Thyroid gland (tissue), 4 donors: ENCODE measurements around the gene LYRM7. TPM values are rescaled to one million over a fixed set of nuclear protein-coding genes. Genes with fewer than 3 reads are reported as not detected.

Experiments
- DNase-seq, 2 donors: peaks; one replicate each; pipeline ENCODE4 v3.0.0-alpha.2; 2019
- H3K27ac ChIP-seq, 3 donors: fragments of 200-600 bp; sonication (generic); 1 replicate in 2 of 3; 2 replicates in 1 of 3; pipeline ENCODE4 v1.5.1; 2016 to 2019; ENCODE audit warnings: mild to moderate bottlenecking in 1 of 3, moderate library complexity in 1 of 3
- H3K27me3 ChIP-seq: fragments of 200-600 bp; sonication (generic); one replicate; pipeline ENCODE4 v1.5.1; 2019
- H3K36me3 ChIP-seq, 2 donors: fragments of 200-600 bp; sonication (generic); one replicate each; pipeline ENCODE4 v1.5.1; 2016 to 2019
- H3K4me1 ChIP-seq, 2 donors: fragments of 200-600 bp; sonication (generic); one replicate each; pipeline ENCODE4 v1.5.1; 2017 to 2019
- H3K4me3 ChIP-seq, 3 donors: fragments of 200-600 bp; sonication (generic); replicated peaks in 1 of 3; 1 replicate in 2 of 3; 2 replicates in 1 of 3; pipeline ENCODE4 v1.5.1; 2016; ENCODE audit warnings: mild to moderate bottlenecking in 1 of 3
- H3K9me3 ChIP-seq: fragments of 200-600 bp; sonication (generic); one replicate; pipeline ENCODE4 v1.5.1; 2017
- POLR2A ChIP-seq, 2 donors: fragments of 450-650 bp; IDR thresholded peaks; one replicate each; pipeline ENCODE4 v1.6.1; 2017; ENCODE audit warnings: antibody characterized with exemption in 2 of 2, mild to moderate bottlenecking in 2 of 2, moderate library complexity in 1 of 2
- WGBS, 2 donors: methylation state at CpG; one replicate each; pipeline ENCODE4 v1.1.5; 2017; 5-methylcytosine and 5-hydroxymethylcytosine counted together
- intact Hi-C: fragments of 100-400 bp; cut with DNase I; formaldehyde crosslinking; loops from one replicate; pipeline ENCODE4 v1.15.1; 2023
- total RNA-seq, 4 donors: library from RNA; depleted of rRNA; stranded (reverse); fragments of >200 nt; gene quantifications; one replicate each; pipeline ENCODE4 v1.2.3, GENCODE V29; 2016
- TF ChIP-seq, protein P1 (sequence below), 6 experiments: fragments of 200-600 bp in 3 of 6; fragments of 450-650 bp in 3 of 6; sonication (generic) in 3 of 6; IDR thresholded peaks; one replicate each; pipeline ENCODE4 v1.5.1; 2016 to 2019; ENCODE audit warnings: antibody characterized with exemption in 6 of 6, mild to moderate bottlenecking in 2 of 6, inconsistent platforms in 1 of 6, moderate library complexity in 1 of 6

The LYRM7 gene
- total RNA-seq, 4 donors from 2014 or later = 8.8 to 13.2 (median 9.5) TPM

DNA sequence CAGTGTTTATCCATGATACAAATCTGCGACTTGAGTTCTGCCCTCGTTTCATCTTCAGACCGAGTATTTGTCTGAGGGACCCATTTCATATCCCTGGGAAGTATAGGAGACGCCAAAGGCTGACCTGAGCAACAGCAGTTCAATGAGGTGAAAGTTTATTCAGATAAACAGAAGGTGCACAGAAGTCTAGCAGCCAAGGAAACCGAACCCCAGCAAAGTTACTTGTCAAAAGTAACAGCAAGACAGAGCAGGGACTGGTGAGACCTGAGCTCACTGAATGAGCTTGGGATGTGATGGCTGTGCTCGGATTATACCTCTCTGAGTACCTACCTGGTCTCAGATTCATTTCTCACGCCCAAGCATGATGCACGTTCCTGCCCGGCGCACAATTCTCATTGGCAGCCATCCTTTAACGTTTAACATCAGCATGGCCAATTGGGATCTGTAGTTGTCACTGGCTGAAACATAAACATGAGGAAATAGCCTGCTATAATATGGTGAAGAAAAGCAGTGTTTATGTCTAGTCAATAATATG is 599 bp downstream of the LYRM7 start:
- DNase-seq = peak in 1 of 2 donors; percentile 8
- Histone ChIP-seq H3K27ac (peak overlapping the region in 2 of 3 donors; percentile 4 to 56), H3K4me1 (peaks cover 14 to 16% of the 10 kb centered on the region in 2 donors), H3K9me3 (no peaks in the 10 kb centered on the region), H3K36me3 (no peaks in the 10 kb centered on the region), H3K4me3 (peak overlapping the region; percentile 14 to 47 (median 37)), H3K27me3 (no peaks in the 10 kb centered on the region)
- 4 to 5% methylated on average over 11 of the region's 11 CpGs for WGBS, 2 donors
- no peak for TF ChIP-seq POLR2A (IDR thresholded peaks at IDR 0.05)
- TF ChIP-seq, protein P1, sequence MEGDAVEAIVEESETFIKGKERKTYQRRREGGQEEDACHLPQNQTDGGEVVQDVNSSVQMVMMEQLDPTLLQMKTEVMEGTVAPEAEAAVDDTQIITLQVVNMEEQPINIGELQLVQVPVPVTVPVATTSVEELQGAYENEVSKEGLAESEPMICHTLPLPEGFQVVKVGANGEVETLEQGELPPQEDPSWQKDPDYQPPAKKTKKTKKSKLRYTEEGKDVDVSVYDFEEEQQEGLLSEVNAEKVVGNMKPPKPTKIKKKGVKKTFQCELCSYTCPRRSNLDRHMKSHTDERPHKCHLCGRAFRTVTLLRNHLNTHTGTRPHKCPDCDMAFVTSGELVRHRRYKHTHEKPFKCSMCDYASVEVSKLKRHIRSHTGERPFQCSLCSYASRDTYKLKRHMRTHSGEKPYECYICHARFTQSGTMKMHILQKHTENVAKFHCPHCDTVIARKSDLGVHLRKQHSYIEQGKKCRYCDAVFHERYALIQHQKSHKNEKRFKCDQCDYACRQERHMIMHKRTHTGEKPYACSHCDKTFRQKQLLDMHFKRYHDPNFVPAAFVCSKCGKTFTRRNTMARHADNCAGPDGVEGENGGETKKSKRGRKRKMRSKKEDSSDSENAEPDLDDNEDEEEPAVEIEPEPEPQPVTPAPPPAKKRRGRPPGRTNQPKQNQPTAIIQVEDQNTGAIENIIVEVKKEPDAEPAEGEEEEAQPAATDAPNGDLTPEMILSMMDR (IDR thresholded peaks at IDR 0.05) = no peak
- intact Hi-C loops = loop anchor here (10.0 kb wide), 1 partner anchor 243 kb away; no protein-coding TSS in a partner anchor

DNA sequence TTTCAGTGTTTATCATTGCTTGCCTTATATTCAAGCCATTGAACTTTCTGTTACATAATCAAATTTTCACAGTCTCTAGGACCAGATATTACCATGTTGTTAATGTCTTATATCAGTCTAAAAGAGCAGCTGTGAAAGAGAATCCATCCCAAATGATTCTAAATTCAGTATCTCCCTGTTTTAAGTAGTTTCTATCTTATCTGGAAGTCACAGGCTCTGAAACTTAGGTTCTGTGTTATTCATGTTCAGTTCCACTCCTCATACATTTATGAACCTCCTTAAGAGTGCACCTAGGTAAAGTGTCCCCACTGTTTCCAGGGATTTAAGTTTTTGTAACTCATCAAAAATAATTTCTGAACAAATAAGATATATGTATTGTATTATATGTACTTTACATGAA is 9.7 kb downstream of the LYRM7 start:
- intact Hi-C loops = no loop called here

GRCh38 chr5:131182839-131183238 is 12.1 kb downstream of the LYRM7 start:
- H3K4me1 ChIP-seq = no peaks in the 10 kb centered on the region
- TF ChIP-seq, protein P1 (IDR thresholded peaks at IDR 0.05) = no peak
- no peak for TF ChIP-seq POLR2A (IDR thresholded peaks at IDR 0.05)
- DNase-seq = no peak
- intact Hi-C loops = no loop called here
- H3K4me3 ChIP-seq = no peak overlapping the region
- no peaks in the 10 kb centered on the region for H3K36me3 ChIP-seq
- H3K27ac ChIP-seq = no peak overlapping the region
- no peaks in the 10 kb centered on the region for H3K9me3 ChIP-seq
- no peaks in the 10 kb centered on the region for H3K27me3 ChIP-seq

More for the DNA sequence above, 9.7 kb downstream of the LYRM7 start:
- no peak for DNase-seq
- no peaks in the 10 kb centered on the region for H3K36me3 ChIP-seq
- H3K4me3 ChIP-seq = no peak overlapping the region
- no peaks in the 10 kb centered on the region for H3K27me3 ChIP-seq
- no peak overlapping the region for H3K27ac ChIP-seq
- H3K4me1 ChIP-seq = no peaks in the 10 kb centered on the region
- TF ChIP-seq, protein P1 (IDR thresholded peaks at IDR 0.05) = no peak
- no peak for TF ChIP-seq POLR2A (IDR thresholded peaks at IDR 0.05)
- H3K9me3 ChIP-seq = no peaks in the 10 kb centered on the region

- Histone ChIP-seq H3K27me3 (no peaks in the 10 kb centered on the region), H3K9me3 (no peaks in the 10 kb centered on the region), H3K27ac (no peak overlapping the region), H3K4me1 (no peaks in the 10 kb centered on the region), H3K4me3 (no peak overlapping the region), H3K36me3 (no peaks in the 10 kb centered on the region)
- intact Hi-C loops = no loop called here
- DNase-seq = no peak
- TF ChIP-seq, protein P1 (IDR thresholded peaks at IDR 0.05) = no peak
- TF ChIP-seq POLR2A (IDR thresholded peaks at IDR 0.05) = no peak
These were observed 14.9 kb downstream of the LYRM7 start for GRCh38 chr5:131185523-131186104.

- Histone ChIP-seq H3K27me3 (no peaks in the 10 kb centered on the region), H3K4me1 (no peaks in the 10 kb centered on the region), H3K4me3 (no peak overlapping the region), H3K27ac (no peak overlapping the region), H3K36me3 (no peaks in the 10 kb centered on the region), H3K9me3 (no peaks in the 10 kb centered on the region)
- intact Hi-C loops = no loop called here
- no peak for DNase-seq
- TF ChIP-seq, protein P1 (IDR thresholded peaks at IDR 0.05) = no peak
- no peak for TF ChIP-seq POLR2A (IDR thresholded peaks at IDR 0.05)
- 91 to 97% methylated on average over 3 of the region's 3 CpGs for WGBS, 2 donors
These were observed 16.0 kb downstream of the LYRM7 start for GRCh38 chr5:131186561-131187256.
